Eye (tissue), 1 donor: ENCODE measurements around the gene EDN1.
"Not testable (repeated sequence)": the region's sequence is repeated elsewhere in the genome, so short reads cannot be mapped to it uniquely, and the experiment has no call there.

ENCODE experiments used
- DNase-seq: peaks from one replicate; pipeline ENCODE4 v3.0.0-alpha.2; 2015

The EDN1 gene

GRCh38 chr6:12328701-12329100, 38.5 kb downstream of the EDN1 start:
- no peak for DNase-seq

GRCh38 chr6:12331474-12331873, 41.3 kb downstream of the EDN1 start:
- no peak for DNase-seq

- no peak for DNase-seq
Observed at GRCh38 chr6:12331951-12332749, 42.0 kb downstream of the EDN1 start.

GRCh38 chr6:12332750-12333079, 42.6 kb downstream of the EDN1 start:
- not testable (repeated sequence) for DNase-seq

- no peak for DNase-seq
Observed at GRCh38 chr6:12333128-12333527, 43.0 kb downstream of the EDN1 start.

GRCh38 chr6:12334526-12335130, 44.5 kb downstream of the EDN1 start:
- DNase-seq, result no peak

GRCh38 chr6:12335131-12335527, 45.0 kb downstream of the EDN1 start:
- DNase-seq, result no peak

- DNase-seq, result no peak
Observed at GRCh38 chr6:12335717-12336116, 45.6 kb downstream of the EDN1 start.

GRCh38 chr6:12336121-12336971, 46.2 kb downstream of the EDN1 start:
- DNase-seq, result no peak

GRCh38 chr6:12339022-12339421, 48.9 kb downstream of the EDN1 start:
- no peak for DNase-seq

GRCh38 chr6:12339808-12340487, 49.8 kb downstream of the EDN1 start:
- no peak for DNase-seq

GRCh38 chr6:12340488-12340818, 50.3 kb downstream of the EDN1 start:
- DNase-seq, result no peak

GRCh38 chr6:12342664-12343063, 52.5 kb downstream of the EDN1 start:
- peak; percentile 32 for DNase-seq

- DNase-seq, result no peak
Observed at GRCh38 chr6:12343122-12343439, 52.9 kb downstream of the EDN1 start.

- DNase-seq, result no peak
Observed at GRCh38 chr6:12343440-12344162, 53.4 kb downstream of the EDN1 start.

- no peak for DNase-seq
Observed at GRCh38 chr6:12344296-12344695, 54.1 kb downstream of the EDN1 start.

- DNase-seq, result no peak
Observed at GRCh38 chr6:12344961-12345693, 55.0 kb downstream of the EDN1 start.

GRCh38 chr6:12345694-12346058, 55.5 kb downstream of the EDN1 start:
- no peak for DNase-seq
